ENCODE data around the gene SREK1.

GRCh38 chr5:66149950-66150349 is 5.8 kb downstream of the SREK1 start:
- TF ChIP-seq CTCF (IDR thresholded peaks at IDR 0.05) (no peak), POLR2A (IDR thresholded peaks at IDR 0.05) (no peak)

Measured in body of pancreas (tissue), 4 donors.